Parathyroid adenoma (tissue), 2 donors: Measurements from ENCODE around the gene PAQR9.

ENCODE experiments used
- H2AFZ ChIP-seq: fragments of 300-600 bp; sonication (generic); one replicate; pipeline ENCODE4 v1.7.0; 2017; ENCODE audit warnings: antibody characterized with exemption, mild to moderate bottlenecking
- H3K27ac ChIP-seq: fragments of 300-600 bp; sonication (generic); one replicate; pipeline ENCODE4 v1.7.0; 2017
- H3K27me3 ChIP-seq: fragments of 300-600 bp; sonication (generic); one replicate; pipeline ENCODE4 v1.7.0; 2017; ENCODE audit warnings: low read length; ENCODE audit not compliant: control insufficient read depth, insufficient read depth
- H3K36me3 ChIP-seq: fragments of 300-600 bp; sonication (generic); one replicate; pipeline ENCODE4 v1.7.0; 2017; ENCODE audit warnings: low read length; ENCODE audit not compliant: control insufficient read depth, insufficient read depth
- H3K4me1 ChIP-seq: fragments of 300-600 bp; sonication (generic); one replicate; pipeline ENCODE4 v1.7.0; 2017; ENCODE audit warnings: control low read depth
- H3K4me2 ChIP-seq: fragments of 300-600 bp; sonication (generic); one replicate; pipeline ENCODE4 v1.7.0; 2017; ENCODE audit warnings: low read length
- H3K4me3 ChIP-seq: fragments of 300-600 bp; sonication (generic); one replicate; pipeline ENCODE4 v1.7.0; 2017; ENCODE audit warnings: low read depth, low read length
- H3K79me2 ChIP-seq: fragments of 300-600 bp; sonication (generic); one replicate; pipeline ENCODE4 v1.7.0; 2017; ENCODE audit warnings: control low read depth
- H3K9ac ChIP-seq: fragments of 300-600 bp; sonication (generic); one replicate; pipeline ENCODE4 v1.7.0; 2017; ENCODE audit warnings: mild to moderate bottlenecking
- H3K9me3 ChIP-seq: fragments of 300-600 bp; sonication (generic); one replicate; pipeline ENCODE4 v1.7.0; 2017; ENCODE audit warnings: low read length; ENCODE audit not compliant: control insufficient read depth
- TF ChIP-seq, protein P1 (sequence below): fragments of 300-600 bp; sonication (generic); IDR thresholded peaks from one replicate; pipeline ENCODE4 v1.7.0; 2017; ENCODE audit warnings: antibody characterized with exemption, mild to moderate bottlenecking
- donor health status: primary hyperparathyroidism.

The PAQR9 gene

GRCh38 chr3:142953443-142953842, 10.0 kb downstream of the PAQR9 start:
- no peaks in the 10 kb centered on the region for H3K27me3 ChIP-seq
- H3K4me3 ChIP-seq = no peak overlapping the region
- TF ChIP-seq, protein P1, sequence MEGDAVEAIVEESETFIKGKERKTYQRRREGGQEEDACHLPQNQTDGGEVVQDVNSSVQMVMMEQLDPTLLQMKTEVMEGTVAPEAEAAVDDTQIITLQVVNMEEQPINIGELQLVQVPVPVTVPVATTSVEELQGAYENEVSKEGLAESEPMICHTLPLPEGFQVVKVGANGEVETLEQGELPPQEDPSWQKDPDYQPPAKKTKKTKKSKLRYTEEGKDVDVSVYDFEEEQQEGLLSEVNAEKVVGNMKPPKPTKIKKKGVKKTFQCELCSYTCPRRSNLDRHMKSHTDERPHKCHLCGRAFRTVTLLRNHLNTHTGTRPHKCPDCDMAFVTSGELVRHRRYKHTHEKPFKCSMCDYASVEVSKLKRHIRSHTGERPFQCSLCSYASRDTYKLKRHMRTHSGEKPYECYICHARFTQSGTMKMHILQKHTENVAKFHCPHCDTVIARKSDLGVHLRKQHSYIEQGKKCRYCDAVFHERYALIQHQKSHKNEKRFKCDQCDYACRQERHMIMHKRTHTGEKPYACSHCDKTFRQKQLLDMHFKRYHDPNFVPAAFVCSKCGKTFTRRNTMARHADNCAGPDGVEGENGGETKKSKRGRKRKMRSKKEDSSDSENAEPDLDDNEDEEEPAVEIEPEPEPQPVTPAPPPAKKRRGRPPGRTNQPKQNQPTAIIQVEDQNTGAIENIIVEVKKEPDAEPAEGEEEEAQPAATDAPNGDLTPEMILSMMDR = no peak
- no peak overlapping the region for H3K4me2 ChIP-seq
- no peak overlapping the region for H2AFZ ChIP-seq
- H3K27ac ChIP-seq = no peak overlapping the region
- H3K36me3 ChIP-seq = no peaks in the 10 kb centered on the region
- no peak overlapping the region for H3K9ac ChIP-seq
- no peaks in the 10 kb centered on the region for H3K4me1 ChIP-seq
- H3K79me2 ChIP-seq = no peaks in the 10 kb centered on the region
- H3K9me3 ChIP-seq = no peaks in the 10 kb centered on the region

DNA sequence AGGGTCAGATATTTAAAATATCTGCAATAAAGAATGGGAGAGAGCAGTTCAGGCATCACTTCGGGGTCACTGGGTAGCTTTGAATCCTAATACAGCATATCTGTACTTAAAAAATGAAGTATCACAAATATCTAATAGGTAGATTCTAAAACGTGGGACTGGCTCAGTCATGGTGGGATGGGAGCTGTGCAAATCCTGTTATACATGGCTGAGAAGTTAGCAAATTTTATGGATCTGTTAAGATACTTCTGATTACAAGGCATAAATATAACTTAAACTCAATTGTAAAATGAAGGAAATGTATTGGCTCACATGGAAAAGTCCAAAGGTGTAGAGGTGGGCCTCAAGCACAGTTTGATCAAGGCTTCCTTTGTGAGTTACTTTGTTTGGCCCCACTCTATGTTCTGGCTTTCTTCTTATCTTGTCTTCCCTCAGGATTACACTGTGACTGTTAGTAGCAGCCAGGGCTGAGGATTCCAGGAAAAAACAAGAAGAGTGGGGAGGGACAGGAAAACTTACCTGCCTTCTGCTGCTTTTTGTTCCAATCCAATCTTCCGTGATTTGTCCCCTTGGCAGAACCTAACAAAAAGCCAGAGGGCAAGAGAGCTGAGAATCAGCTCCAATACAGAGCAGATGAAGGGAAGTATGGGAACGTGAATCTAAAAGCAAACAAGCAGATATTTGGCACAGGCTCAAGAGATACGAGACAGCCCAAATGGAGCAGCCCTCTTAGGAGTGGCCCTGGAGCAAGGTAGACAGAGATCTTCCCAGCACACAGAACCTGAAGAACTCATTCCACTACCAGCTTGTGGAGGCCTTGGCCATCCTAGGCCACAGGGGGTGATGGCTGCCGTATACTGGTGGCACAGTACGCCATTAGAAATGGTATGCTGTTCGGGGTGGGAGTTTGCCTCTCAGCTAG, 10.9 kb downstream of the PAQR9 start:
- TF ChIP-seq, protein P1 = no peak
- Histone ChIP-seq H3K27me3 (no peaks in the 10 kb centered on the region), H3K4me1 (no peaks in the 10 kb centered on the region), H3K9ac (no peak overlapping the region), H2AFZ (no peak overlapping the region), H3K4me2 (no peak overlapping the region), H3K4me3 (no peak overlapping the region), H3K9me3 (no peaks in the 10 kb centered on the region), H3K79me2 (no peaks in the 10 kb centered on the region), H3K27ac (no peak overlapping the region), H3K36me3 (no peaks in the 10 kb centered on the region)

- no peaks in the 10 kb centered on the region for H3K36me3 ChIP-seq
- TF ChIP-seq, protein P1 = no peak
- no peaks in the 10 kb centered on the region for H3K9me3 ChIP-seq
- no peak overlapping the region for H3K9ac ChIP-seq
- no peaks in the 10 kb centered on the region for H3K79me2 ChIP-seq
- no peak overlapping the region for H3K27ac ChIP-seq
- no peak overlapping the region for H3K4me2 ChIP-seq
- no peak overlapping the region for H3K4me3 ChIP-seq
- H3K27me3 ChIP-seq = no peaks in the 10 kb centered on the region
- no peak overlapping the region for H2AFZ ChIP-seq
- H3K4me1 ChIP-seq = no peaks in the 10 kb centered on the region
Observed at GRCh38 chr3:142951794-142952193, 11.7 kb downstream of the PAQR9 start.

GRCh38 chr3:142950972-142951371, 12.5 kb downstream of the PAQR9 start:
- no peak overlapping the region for H3K27ac ChIP-seq
- no peak overlapping the region for H3K9ac ChIP-seq
- H3K36me3 ChIP-seq = no peaks in the 10 kb centered on the region
- no peaks in the 10 kb centered on the region for H3K79me2 ChIP-seq
- H3K9me3 ChIP-seq = no peaks in the 10 kb centered on the region
- no peaks in the 10 kb centered on the region for H3K4me1 ChIP-seq
- no peak overlapping the region for H3K4me3 ChIP-seq
- H3K4me2 ChIP-seq = no peak overlapping the region
- no peak overlapping the region for H2AFZ ChIP-seq
- H3K27me3 ChIP-seq = no peaks in the 10 kb centered on the region
- TF ChIP-seq, protein P1 = no peak
